IMR-90 (cell line): Measurements from ENCODE around the gene BAZ2B. TPM values are rescaled to one million over a fixed set of nuclear protein-coding genes. Genes with fewer than 3 reads are reported as not detected.

Source experiments
- microRNA-seq, 2 experiments: library from miRNA; stranded (forward) in 1 of 2; unstranded in 1 of 2; fragments of 10-50 nt in 1 of 2; fragments of <30 nt in 1 of 2; gene quantifications in 1 of 2; microRNA quantifications in 1 of 2; one replicate each; pipeline versions ENCODE3 to v1.1.0; 2013 to 2020; ENCODE audit not compliant: insufficient read depth in 1 of 2, insufficient read length in 1 of 2, unreplicated experiment in 1 of 2
- polyA plus RNA-seq, 3 experiments: library from polyadenylated mRNA; depleted of rRNA; stranded (reverse); fragments of >200 nt; gene quantifications; 2 replicates each; pipeline ENCODE4 v1.2.3, GENCODE V29; 2012; ENCODE audit warnings: low replicate concordance in 1 of 3
- small RNA-seq, 5 experiments: library from RNA; depleted of rRNA; stranded (forward); fragments of <200 nt; gene quantifications; one replicate each; pipeline ENCODE3, GENCODE V24; 2012
- total RNA-seq: library from RNA; depleted of rRNA; stranded (reverse); fragments of >200 nt; gene quantifications from 2 replicates; pipeline ENCODE4 v1.2.3, GENCODE V29; 2012; rRNA removed

Gene BAZ2B
- total and polyA plus RNA-seq, 2 of the 4 experiments (the other 2 are of a cell fraction) = 8.9 to 42.1 TPM

Small RNA genes lying within 50 kb of the gene (microRNA-seq; reads per million reads assigned to microRNA genes)
- gene RF00019 (ENCODE audit: insufficient read depth, insufficient read length) = not detected

Small RNA genes lying within 50 kb of the gene (small RNA-seq; reads per million reads assigned to genes)
- 0 reads per million in 5 experiments for gene RF00019

Other genes starting within 250 kb of the BAZ2B start
- 193 and 212 TPM in 2 replicates for gene MARCHF7, start 96.0 kb upstream of the BAZ2B start, total RNA-seq
- gene MARCHF7, start 96.0 kb upstream of the BAZ2B start, polyA plus RNA-seq (2012; rRNA removed) = 39.1 and 59.1 TPM in 2 replicates
- 3.8 and 6.1 TPM in 2 replicates for gene CD302, start 181.7 kb upstream of the BAZ2B start, total RNA-seq
- 3.0 and 4.0 TPM in 2 replicates for gene CD302, start 181.7 kb upstream of the BAZ2B start, polyA plus RNA-seq (2012; rRNA removed)